IMR-90 (cell line): ENCODE results near the gene SF3B3.

Experiments
- CEBPB ChIP-seq: IDR thresholded peaks from 2 replicates; pipeline ENCODE4 v1.6.1; 2012; ENCODE audit warnings: low read depth, low read length, improper control_type of control experiment
- POLR2A ChIP-seq: IDR thresholded peaks from 2 replicates; pipeline ENCODE4 v1.6.1; 2012; ENCODE audit warnings: mild to moderate bottlenecking, low read depth, low read length
- RAD21 ChIP-seq: IDR thresholded peaks from 2 replicates; pipeline ENCODE4 v1.6.1; 2012; ENCODE audit warnings: low read length, improper control_type of control experiment
- RFX5 ChIP-seq: IDR thresholded peaks from 2 replicates; pipeline ENCODE4 v1.8.0; 2012; ENCODE audit warnings: low read depth, mild to moderate bottlenecking, low read length, moderate library complexity
- TF ChIP-seq, protein P1 (sequence below): conservative IDR thresholded peaks from 2 replicates; pipeline ENCODE4 v1.5.1; 2012; ENCODE audit warnings: mild to moderate bottlenecking, low read depth, low read length, improper control_type of control experiment

DNA sequence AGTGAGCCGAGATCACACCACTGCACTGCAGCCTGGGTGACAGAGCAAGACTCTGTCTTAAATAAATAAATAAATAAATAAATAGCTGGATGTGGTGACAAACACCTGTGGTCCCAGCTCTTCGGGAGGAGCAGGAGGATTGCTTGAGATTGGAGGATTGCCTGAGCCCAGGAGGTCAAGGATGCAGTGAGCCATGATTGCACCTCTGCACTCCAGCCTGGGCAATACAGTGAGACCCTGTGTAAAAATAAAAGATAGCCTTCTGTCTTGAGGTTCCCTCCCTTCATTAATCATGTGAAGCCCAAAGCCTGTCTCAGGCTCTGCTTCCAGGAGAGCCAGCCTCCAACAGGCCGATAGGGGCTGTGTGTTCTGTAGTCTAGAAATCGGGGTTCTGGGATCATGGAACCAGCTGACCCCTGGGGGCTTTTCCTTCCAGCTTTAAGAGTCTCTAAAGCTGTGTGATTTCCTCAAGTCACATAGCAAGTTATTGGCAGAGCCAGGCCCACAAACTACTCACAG, 88.2 kb downstream of the SF3B3 start:
- TF ChIP-seq, protein P1, sequence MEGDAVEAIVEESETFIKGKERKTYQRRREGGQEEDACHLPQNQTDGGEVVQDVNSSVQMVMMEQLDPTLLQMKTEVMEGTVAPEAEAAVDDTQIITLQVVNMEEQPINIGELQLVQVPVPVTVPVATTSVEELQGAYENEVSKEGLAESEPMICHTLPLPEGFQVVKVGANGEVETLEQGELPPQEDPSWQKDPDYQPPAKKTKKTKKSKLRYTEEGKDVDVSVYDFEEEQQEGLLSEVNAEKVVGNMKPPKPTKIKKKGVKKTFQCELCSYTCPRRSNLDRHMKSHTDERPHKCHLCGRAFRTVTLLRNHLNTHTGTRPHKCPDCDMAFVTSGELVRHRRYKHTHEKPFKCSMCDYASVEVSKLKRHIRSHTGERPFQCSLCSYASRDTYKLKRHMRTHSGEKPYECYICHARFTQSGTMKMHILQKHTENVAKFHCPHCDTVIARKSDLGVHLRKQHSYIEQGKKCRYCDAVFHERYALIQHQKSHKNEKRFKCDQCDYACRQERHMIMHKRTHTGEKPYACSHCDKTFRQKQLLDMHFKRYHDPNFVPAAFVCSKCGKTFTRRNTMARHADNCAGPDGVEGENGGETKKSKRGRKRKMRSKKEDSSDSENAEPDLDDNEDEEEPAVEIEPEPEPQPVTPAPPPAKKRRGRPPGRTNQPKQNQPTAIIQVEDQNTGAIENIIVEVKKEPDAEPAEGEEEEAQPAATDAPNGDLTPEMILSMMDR, result no peak
- TF ChIP-seq RAD21 (no peak), POLR2A (no peak), CEBPB (no peak), RFX5 (no peak)
